ENCODE measurements around the gene FAM124B. TPM values are rescaled to one million over a fixed set of nuclear protein-coding genes. Genes with fewer than 3 reads are reported as not detected.

FAM124B gene
- total RNA-seq, 2 experiments from 2014 or later, result not detected

- DNase-seq (ENCODE audit: low spot score), result no peak
- Histone ChIP-seq H3K36me3 (ENCODE audit: insufficient read depth, low read length) (no peaks in the 10 kb centered on the region), H3K79me2 (ENCODE audit: insufficient read depth, low read depth, low read length) (no peaks in the 10 kb centered on the region), H3K4me2 (ENCODE audit: low read length) (no peak overlapping the region), H3K9me3 (ENCODE audit: low read length) (no peaks in the 10 kb centered on the region), H3K27ac (ENCODE audit: low read depth, low read length, poor library complexity, severe bottlenecking) (no peak overlapping the region), H2AFZ (ENCODE audit: low read length) (no peak overlapping the region), H3K4me1 (ENCODE audit: insufficient read depth, low read length, poor library complexity, severe bottlenecking) (no peaks in the 10 kb centered on the region), H3K9me2 (ENCODE audit: insufficient read depth, low read length) (no peaks in the 10 kb centered on the region), H4K20me1 (ENCODE audit: insufficient read depth, low read length) (no peaks in the 10 kb centered on the region), H3K4me3 (ENCODE audit: low read depth, low read length, poor library complexity, severe bottlenecking) (no peak overlapping the region)
- intact Hi-C loops (cut with micrococcal nuclease; ENCODE audit: unreplicated experiment), result no loop called here
- no TSS peak for BruUV-seq (replicated peaks)
- CTCF ChIA-PET (ENCODE audit: unreplicated experiment), result no interaction called here
- no peak for TF ChIP-seq EZH2phosphoT487 (IDR thresholded peaks at IDR 0.05; ENCODE audit: borderline replicate concordance, low read depth, low read length)
- TF ChIP-seq CTCF (conservative IDR thresholded peaks at IDR 0.05; ENCODE audit: low read length), result no peak
- POLR2A ChIA-PET, result interaction anchor here (0.6 to 1.1 kb wide), 7 partner anchors 12 to 616 kb away, joined by 3 read pairs; no protein-coding TSS in a partner anchor
These were observed 9.4 kb downstream of the FAM124B start for GRCh38 chr2:224392545-224392944.

- intact Hi-C loops (cut with micrococcal nuclease; ENCODE audit: unreplicated experiment), result no loop called here
- CTCF ChIA-PET (ENCODE audit: unreplicated experiment), result no interaction called here
- no peaks in the 10 kb centered on the region for H3K9me2 ChIP-seq (ENCODE audit: insufficient read depth, low read length)
- DNase-seq (ENCODE audit: low spot score), result no peak
- no peak overlapping the region for H3K4me2 ChIP-seq (ENCODE audit: low read length)
- no peaks in the 10 kb centered on the region for H3K79me2 ChIP-seq (ENCODE audit: insufficient read depth, low read depth, low read length)
- POLR2A ChIA-PET, result no interaction called here
- H3K4me1 ChIP-seq (ENCODE audit: insufficient read depth, low read length, poor library complexity, severe bottlenecking), result no peaks in the 10 kb centered on the region
- H4K20me1 ChIP-seq (ENCODE audit: insufficient read depth, low read length), result no peaks in the 10 kb centered on the region
- H3K9me3 ChIP-seq (ENCODE audit: low read length), result no peaks in the 10 kb centered on the region
- no peak overlapping the region for H3K4me3 ChIP-seq (ENCODE audit: low read depth, low read length, poor library complexity, severe bottlenecking)
- H2AFZ ChIP-seq (ENCODE audit: low read length), result no peak overlapping the region
- BruUV-seq (replicated peaks), result no TSS peak
- no peaks in the 10 kb centered on the region for H3K36me3 ChIP-seq (ENCODE audit: insufficient read depth, low read length)
- TF ChIP-seq CTCF (conservative IDR thresholded peaks at IDR 0.05; ENCODE audit: low read length) (no peak), EZH2phosphoT487 (IDR thresholded peaks at IDR 0.05; ENCODE audit: borderline replicate concordance, low read depth, low read length) (no peak)
- H3K27ac ChIP-seq (ENCODE audit: low read depth, low read length, poor library complexity, severe bottlenecking), result no peak overlapping the region
These were observed 12.6 kb downstream of the FAM124B start for GRCh38 chr2:224389317-224389716.

GRCh38 chr2:224386876-224387275 is 15.0 kb downstream of the FAM124B start:
- H3K9me3 ChIP-seq (ENCODE audit: low read length), result no peaks in the 10 kb centered on the region
- BruUV-seq (replicated peaks), result no TSS peak
- no peak overlapping the region for H3K27ac ChIP-seq (ENCODE audit: low read depth, low read length, poor library complexity, severe bottlenecking)
- no peak overlapping the region for H3K4me2 ChIP-seq (ENCODE audit: low read length)
- H3K4me1 ChIP-seq (ENCODE audit: insufficient read depth, low read length, poor library complexity, severe bottlenecking), result no peaks in the 10 kb centered on the region
- no peaks in the 10 kb centered on the region for H4K20me1 ChIP-seq (ENCODE audit: insufficient read depth, low read length)
- no peak overlapping the region for H3K4me3 ChIP-seq (ENCODE audit: low read depth, low read length, poor library complexity, severe bottlenecking)
- H2AFZ ChIP-seq (ENCODE audit: low read length), result no peak overlapping the region
- no peaks in the 10 kb centered on the region for H3K79me2 ChIP-seq (ENCODE audit: insufficient read depth, low read depth, low read length)
- POLR2A ChIA-PET, result interaction anchor here (0.6 to 1.6 kb wide), 9 partner anchors 8 to 817 kb away, joined by 3 to 5 read pairs (median 3); no protein-coding TSS in a partner anchor
- CTCF ChIA-PET (ENCODE audit: unreplicated experiment), result interaction anchor here (1.4 kb wide), 1 partner anchor 13 kb away, joined by 3 read pairs; no protein-coding TSS in a partner anchor
- no peaks in the 10 kb centered on the region for H3K9me2 ChIP-seq (ENCODE audit: insufficient read depth, low read length)
- TF ChIP-seq EZH2phosphoT487 (IDR thresholded peaks at IDR 0.05; ENCODE audit: borderline replicate concordance, low read depth, low read length) (no peak), CTCF (conservative IDR thresholded peaks at IDR 0.05; ENCODE audit: low read length) (no peak)
- DNase-seq (ENCODE audit: low spot score), result no peak
- intact Hi-C loops (cut with micrococcal nuclease; ENCODE audit: unreplicated experiment), result no loop called here
- no peaks in the 10 kb centered on the region for H3K36me3 ChIP-seq (ENCODE audit: insufficient read depth, low read length)

Data from OCI-LY7 (cell line).